ENCODE results near the gene RCAN3.

GRCh38 chr1:24454673-24455072 is 48.0 kb upstream of the RCAN3 start:
- no peak for TF ChIP-seq CTCF (IDR thresholded peaks at IDR 0.05)
- no peak for TF ChIP-seq POLR2A (IDR thresholded peaks at IDR 0.05)

All from sigmoid colon (tissue), 3 donors.